Measurements from ENCODE around the gene KIFBP.
"Not testable (repeated sequence)": the region's sequence is repeated elsewhere in the genome, so short reads cannot be mapped to it uniquely, and the experiment has no call there.

KIFBP gene

GRCh38 chr10:68988530-68989316 lies at the start of gene KIFBP:
TSS of gene KIFBP (plus strand) at chr10:68988803. CDS start at chr10:68988833, 30 bp downstream.
- DNase-seq (ENCODE audit: low read depth): peak; percentile 94

- no peak for DNase-seq (ENCODE audit: low read depth)
Measured at GRCh38 chr10:68938884-68939283, 49.7 kb upstream of the KIFBP start.

GRCh38 chr10:68940917-68941316 lies 47.7 kb upstream of the KIFBP start:
- DNase-seq (ENCODE audit: low read depth): not testable (repeated sequence)

GRCh38 chr10:68950598-68950997 lies 38.0 kb upstream of the KIFBP start:
- no peak for DNase-seq (ENCODE audit: low read depth)

- no peak for DNase-seq (ENCODE audit: low read depth)
Measured at GRCh38 chr10:68954904-68955303, 33.7 kb upstream of the KIFBP start.

GRCh38 chr10:68955355-68955831 lies 33.2 kb upstream of the KIFBP start:
- no peak for DNase-seq (ENCODE audit: low read depth)

- DNase-seq (ENCODE audit: low read depth): peak; percentile 83
Measured at GRCh38 chr10:68955832-68956532, 32.6 kb upstream of the KIFBP start, which contains the start of gene DDX21. TSS of gene DDX21 (plus strand) at chr10:68956170. CDS start at chr10:68956226, 56 bp downstream.

- no peak for DNase-seq (ENCODE audit: low read depth)
Measured at GRCh38 chr10:68957284-68957615, 31.4 kb upstream of the KIFBP start.

- no peak for DNase-seq (ENCODE audit: low read depth)
Measured at GRCh38 chr10:68957654-68958053, 30.9 kb upstream of the KIFBP start.

- DNase-seq (ENCODE audit: low read depth): no peak
Measured at GRCh38 chr10:68959695-68960527, 28.7 kb upstream of the KIFBP start.

GRCh38 chr10:68963151-68963550 lies 25.5 kb upstream of the KIFBP start:
- no peak for DNase-seq (ENCODE audit: low read depth)

GRCh38 chr10:68973975-68974374 lies 14.6 kb upstream of the KIFBP start:
- no peak for DNase-seq (ENCODE audit: low read depth)

GRCh38 chr10:68975936-68976473 lies 12.6 kb upstream of the KIFBP start:
- DNase-seq (ENCODE audit: low read depth): not testable (repeated sequence)

GRCh38 chr10:68979738-68980137 lies 8.9 kb upstream of the KIFBP start:
- DNase-seq (ENCODE audit: low read depth): not testable (repeated sequence)

GRCh38 chr10:68981074-68981473 lies 7.5 kb upstream of the KIFBP start:
- DNase-seq (ENCODE audit: low read depth): no peak

- no peak for DNase-seq (ENCODE audit: low read depth)
Measured at GRCh38 chr10:68982389-68982788, 6.2 kb upstream of the KIFBP start.

- DNase-seq (ENCODE audit: low read depth): no peak
Measured at GRCh38 chr10:68987611-68988010, 992 bp upstream of the KIFBP start.

GRCh38 chr10:68989317-68989990 lies 851 bp downstream of the KIFBP start:
- DNase-seq (ENCODE audit: low read depth): no peak

GRCh38 chr10:68992636-68993440 lies 4.2 kb downstream of the KIFBP start:
- no peak for DNase-seq (ENCODE audit: low read depth)

GRCh38 chr10:68997211-68997610 lies 8.6 kb downstream of the KIFBP start:
- no peak for DNase-seq (ENCODE audit: low read depth)

GRCh38 chr10:69004821-69005220 lies 16.2 kb downstream of the KIFBP start:
- DNase-seq (ENCODE audit: low read depth): no peak
